A549 (cell line): Measurements from ENCODE around the gene RNF130. TPM values are rescaled to one million over a fixed set of nuclear protein-coding genes. Genes with fewer than 3 reads are reported as not detected.

ENCODE experiments used
- ATAC-seq, 2 experiments: fragments of 200-7000 bp in 1 of 2; fragments of >200 bp in 1 of 2; cut with Nextera tagmentation in 1 of 2; cut with Tn5 transposase in 1 of 2; 3 replicates each; pipeline versions ENCODE4 v1.8.0 to v1.9.1; 2018 to 2020; ENCODE audit warnings: mild to moderate bottlenecking in 1 of 2, moderate library complexity in 1 of 2
- CTCF ChIA-PET: fragments of 300-600 bp; sonication (Branson Sonifier 250); formaldehyde crosslinking; extraction: SDS; loops from one replicate; lab custom pipeline; 2021; ENCODE audit warnings: antibody characterized with exemption, inconsistent platforms; lab: Yijun Ruan, JAX
- POLR2A ChIA-PET: fragments of 350-600 bp; formaldehyde crosslinking; extraction: SDS; loops from one replicate; lab custom pipeline; 2021; ENCODE audit warnings: antibody characterized with exemption, inconsistent platforms; lab: Yijun Ruan, JAX
- DNase-seq, 2 experiments: peaks; one replicate each; pipeline versions ENCODE4 v3.0.0 to v3.0.0-alpha.2; 2011 to 2016; ENCODE audit warnings: low read depth in 1 of 2, low spot score in 1 of 2
- FAIRE-seq: peaks from 2 replicates; lab custom pipeline; 2011; peaks lifted over from hg19 to GRCh38; lab: Jason Lieb, UNC
- H3K27ac ChIP-seq, 2 experiments: fragments of >200 bp; sonication (Bioruptor Twin); formaldehyde crosslinking; 3 replicates each; pipeline ENCODE4 v1.5.1; 2016 to 2017
- H3K4me1 ChIP-seq: fragments of >200 bp; sonication (Bioruptor Twin); formaldehyde crosslinking; 3 replicates; pipeline ENCODE4 v1.6.1; 2016
- H3K4me2 ChIP-seq: fragments of >200 bp; sonication (Bioruptor Twin); formaldehyde crosslinking; 3 replicates; pipeline ENCODE4 v1.6.1; 2016
- H3K4me3 ChIP-seq: fragments of >200 bp; sonication (Bioruptor Twin); formaldehyde crosslinking; 3 replicates; pipeline ENCODE4 v1.5.1; 2016
- H3K9me3 ChIP-seq: fragments of >200 bp; sonication (Bioruptor Twin); formaldehyde crosslinking; 3 replicates; pipeline ENCODE4 v1.6.1; 2016
- BCL3 ChIP-seq: fragments of >200 bp; sonication (Bioruptor Twin); formaldehyde crosslinking; IDR thresholded peaks from 3 replicates; pipeline ENCODE4 v1.6.1; 2016
- CBX2 ChIP-seq: fragments of 200-600 bp; sonication (generic); IDR thresholded peaks from 2 replicates; pipeline ENCODE4 v1.6.1; 2016; ENCODE audit warnings: low read depth, mild to moderate bottlenecking, borderline replicate concordance
- CEBPB ChIP-seq, 2 experiments: fragments of >200 bp in 1 of 2; sonication (Bioruptor Twin) in 1 of 2; formaldehyde crosslinking in 1 of 2; IDR thresholded peaks; 2 replicates each; pipeline ENCODE4 v1.6.1; 2012 to 2016
- CHD2 ChIP-seq: fragments of 150-350 bp; IDR thresholded peaks from 2 replicates; pipeline ENCODE4 v1.6.1; 2014; ENCODE audit warnings: low read length; ENCODE audit not compliant: partially characterized antibody
- E2F6 ChIP-seq: IDR thresholded peaks from 2 replicates; pipeline ENCODE4 v1.6.1; 2012; ENCODE audit warnings: low read depth, borderline replicate concordance
- EHMT2 ChIP-seq: fragments of 200-600 bp; sonication (generic); IDR thresholded peaks from 2 replicates; pipeline ENCODE4 v1.6.1; 2016; ENCODE audit warnings: antibody characterized with exemption, low read depth, mild to moderate bottlenecking, moderate library complexity
- FOSB ChIP-seq: fragments of 250-450 bp; sonication (Bioruptor Pico); IDR thresholded peaks from 2 replicates; pipeline ENCODE4 v1.5.0; 2020; ENCODE audit warnings: mild to moderate bottlenecking, moderate library complexity
- HOXA7 ChIP-seq: fragments of 250-450 bp; sonication (Bioruptor Pico); IDR thresholded peaks from 2 replicates; pipeline ENCODE4 v1.5.0; 2020; ENCODE audit warnings: mild to moderate bottlenecking, moderate library complexity
- HOXB5 ChIP-seq: fragments of 250-450 bp; sonication (Bioruptor Pico); IDR thresholded peaks from 2 replicates; pipeline ENCODE4 v1.5.0; 2020; ENCODE audit warnings: mild to moderate bottlenecking, moderate library complexity
- JUN ChIP-seq, 2 experiments: fragments of >200 bp; sonication (Bioruptor Twin); formaldehyde crosslinking; IDR thresholded peaks; 2 replicates in 1 of 2; 3 replicates in 1 of 2; pipeline ENCODE4 v1.6.1; 2016 to 2017
- JUNB ChIP-seq: fragments of >200 bp; sonication (Bioruptor Twin); formaldehyde crosslinking; IDR thresholded peaks from 2 replicates; pipeline ENCODE4 v1.6.1; 2016
- MAFK ChIP-seq: fragments of 450-650 bp; IDR thresholded peaks from 2 replicates; pipeline ENCODE4 v1.6.1; 2014; ENCODE audit not compliant: partially characterized antibody
- NPAS2 ChIP-seq: fragments of 250-450 bp; sonication (Bioruptor Pico); IDR thresholded peaks from 2 replicates; pipeline ENCODE4 v1.8.0; 2022; ENCODE audit warnings: mild to moderate bottlenecking, moderate library complexity, borderline replicate concordance
- NR3C1 ChIP-seq: fragments of >200 bp; sonication (Bioruptor Twin); formaldehyde crosslinking; IDR thresholded peaks from 3 replicates; pipeline ENCODE4 v1.6.1; 2017
- PHF8 ChIP-seq: fragments of 200-600 bp; sonication (generic); IDR thresholded peaks from 2 replicates; pipeline ENCODE4 v1.6.1; 2016; ENCODE audit warnings: low read depth, mild to moderate bottlenecking, antibody characterized with exemption, moderate library complexity, borderline replicate concordance
- POLR2A ChIP-seq: IDR thresholded peaks from 2 replicates; pipeline ENCODE4 v1.6.1; 2012; ENCODE audit warnings: mild to moderate bottlenecking, low read length
- POLR2AphosphoS2 ChIP-seq: conservative IDR thresholded peaks from 2 replicates; pipeline ENCODE4 v1.6.1; 2012; ENCODE audit warnings: low read length, improper control_type of control experiment, inconsistent platforms
- RAD21 ChIP-seq, 2 experiments: fragments of >200 bp in 1 of 2; sonication (Bioruptor Twin) in 1 of 2; formaldehyde crosslinking in 1 of 2; IDR thresholded peaks in 1 of 2; conservative IDR thresholded peaks in 1 of 2; 2 replicates in 1 of 2; 3 replicates in 1 of 2; pipeline ENCODE4 v1.6.1; 2012 to 2018; ENCODE audit warnings: inconsistent platforms in 1 of 2
- RCOR1 ChIP-seq: fragments of 150-350 bp; IDR thresholded peaks from 2 replicates; pipeline ENCODE4 v1.6.1; 2014; ENCODE audit warnings: antibody characterized with exemption, low read length, low read depth
- RFX5 ChIP-seq: fragments of 450-650 bp; IDR thresholded peaks from 2 replicates; pipeline ENCODE4 v1.7.1; 2014; ENCODE audit warnings: antibody characterized with exemption, mild to moderate bottlenecking, moderate library complexity
- SMC3 ChIP-seq: fragments of >200 bp; sonication (Bioruptor Twin); formaldehyde crosslinking; IDR thresholded peaks from 3 replicates; pipeline ENCODE4 v1.6.1; 2018; ENCODE audit warnings: inconsistent platforms
- SREBF2 ChIP-seq: fragments of 450-650 bp; IDR thresholded peaks from 2 replicates; pipeline ENCODE4 v1.6.1; 2014; ENCODE audit warnings: mild to moderate bottlenecking, moderate library complexity
- TFCP2L1 ChIP-seq: fragments of 250-450 bp; sonication (Bioruptor Pico); IDR thresholded peaks from 2 replicates; pipeline ENCODE4 v1.5.0; 2021; ENCODE audit warnings: mild to moderate bottlenecking
- USF2 ChIP-seq: fragments of 450-650 bp; IDR thresholded peaks from 2 replicates; pipeline ENCODE4 v1.6.1; 2014; ENCODE audit warnings: antibody characterized with exemption
- ZNF302 ChIP-seq: fragments of 250-450 bp; sonication (Bioruptor Pico); IDR thresholded peaks from 2 replicates; pipeline ENCODE4 v1.9.0; 2021; ENCODE audit warnings: inconsistent platforms, mild to moderate bottlenecking, moderate library complexity
- WGBS: methylation state at CpG from one replicate; pipeline ENCODE4 v1.1.6; 2017; ENCODE audit errors: missing lambda C conversion rate; 5-methylcytosine and 5-hydroxymethylcytosine counted together
- polyA plus RNA-seq, 4 experiments: library from polyadenylated mRNA; depleted of rRNA in 3 of 4; stranded (reverse); fragments of >200 nt; fragmentation: RNase III in 1 of 4; extraction: RNeasy Plus Mini Kit Qiagen cat#74134 plus additional on column Dnase treatment in 1 of 4; gene quantifications; 2 replicates in 3 of 4; 3 replicates in 1 of 4; pipeline ENCODE4 v1.2.3, GENCODE V29; 2011 to 2017
- TF ChIP-seq, protein P1 (sequence below): fragments of >200 bp; sonication (Bioruptor Twin); formaldehyde crosslinking; IDR thresholded peaks from 3 replicates; pipeline ENCODE4 v1.5.1; 2016
- TF ChIP-seq, protein P2 (sequence below): fragments of >200 bp; sonication (Bioruptor Twin); formaldehyde crosslinking; IDR thresholded peaks from 2 replicates; pipeline ENCODE4 v1.6.1; 2016
- TF ChIP-seq, protein P3 (sequence below): fragments of 200-600 bp; sonication (generic); IDR thresholded peaks from 2 replicates; pipeline ENCODE4 v1.6.1; 2016; ENCODE audit warnings: antibody characterized with exemption, mild to moderate bottlenecking, moderate library complexity

The RNF130 gene
- polyA plus RNA-seq, 2 of the 4 experiments (the other 2 are of a cell fraction), result 33.3 to 50.1 TPM

- FAIRE-seq (no peak), ATAC-seq (peak; percentile 67 to 71), DNase-seq (peak; percentile 33 to 48)
- Histone ChIP-seq H3K4me1 (peaks cover 22% of the 10 kb centered on the region), H3K27ac (peak overlapping the region; percentile 95 to 97), H3K4me3 (peak overlapping the region; percentile 97), H3K4me2 (peak overlapping the region; percentile 71), H3K9me3 (peaks cover 10% of the 10 kb centered on the region)
- TF ChIP-seq RFX5 (no peak), EHMT2 (no peak), SREBF2 (no peak), CHD2 (no peak), RCOR1 (no peak), TFCP2L1 (CRISPR knock-in tag) (no peak), NPAS2 (CRISPR knock-in tag) (0 out of 2 replicates have a peak, but pooled peaks have one; percentile 12), BCL3 (no peak), CEBPB (IDR thresholded peaks at IDR 0.05) (no peak), E2F6 (0 out of 2 replicates have a peak, but pooled peaks have one; percentile 41), MAFK (no peak), JUN (IDR thresholded peaks at IDR 0.05) (no peak), HOXA7 (CRISPR knock-in tag) (no peak), POLR2A (no peak), NR3C1 (no peak), HOXB5 (CRISPR knock-in tag) (no peak), JUNB (no peak), SMC3 (0 out of 3 replicates have a peak, but pooled peaks have one; percentile 2), RAD21 (conservative IDR thresholded peaks at IDR 0.05 in 1 of 2, IDR thresholded peaks at IDR 0.05 in 1 of 2) (no peak), ZNF302 (CRISPR knock-in tag) (no peak), FOSB (CRISPR knock-in tag) (no peak), PHF8 (peak; percentile 44; the same call in 1 of the 2 replicates), CBX2 (no peak), USF2 (no peak), POLR2AphosphoS2 (no peak)
- TF ChIP-seq, protein P1, sequence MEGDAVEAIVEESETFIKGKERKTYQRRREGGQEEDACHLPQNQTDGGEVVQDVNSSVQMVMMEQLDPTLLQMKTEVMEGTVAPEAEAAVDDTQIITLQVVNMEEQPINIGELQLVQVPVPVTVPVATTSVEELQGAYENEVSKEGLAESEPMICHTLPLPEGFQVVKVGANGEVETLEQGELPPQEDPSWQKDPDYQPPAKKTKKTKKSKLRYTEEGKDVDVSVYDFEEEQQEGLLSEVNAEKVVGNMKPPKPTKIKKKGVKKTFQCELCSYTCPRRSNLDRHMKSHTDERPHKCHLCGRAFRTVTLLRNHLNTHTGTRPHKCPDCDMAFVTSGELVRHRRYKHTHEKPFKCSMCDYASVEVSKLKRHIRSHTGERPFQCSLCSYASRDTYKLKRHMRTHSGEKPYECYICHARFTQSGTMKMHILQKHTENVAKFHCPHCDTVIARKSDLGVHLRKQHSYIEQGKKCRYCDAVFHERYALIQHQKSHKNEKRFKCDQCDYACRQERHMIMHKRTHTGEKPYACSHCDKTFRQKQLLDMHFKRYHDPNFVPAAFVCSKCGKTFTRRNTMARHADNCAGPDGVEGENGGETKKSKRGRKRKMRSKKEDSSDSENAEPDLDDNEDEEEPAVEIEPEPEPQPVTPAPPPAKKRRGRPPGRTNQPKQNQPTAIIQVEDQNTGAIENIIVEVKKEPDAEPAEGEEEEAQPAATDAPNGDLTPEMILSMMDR, result no peak
- TF ChIP-seq, protein P2, sequence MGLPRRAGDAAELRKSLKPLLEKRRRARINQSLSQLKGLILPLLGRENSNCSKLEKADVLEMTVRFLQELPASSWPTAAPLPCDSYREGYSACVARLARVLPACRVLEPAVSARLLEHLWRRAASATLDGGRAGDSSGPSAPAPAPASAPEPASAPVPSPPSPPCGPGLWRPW, result no peak
- TF ChIP-seq, protein P3, sequence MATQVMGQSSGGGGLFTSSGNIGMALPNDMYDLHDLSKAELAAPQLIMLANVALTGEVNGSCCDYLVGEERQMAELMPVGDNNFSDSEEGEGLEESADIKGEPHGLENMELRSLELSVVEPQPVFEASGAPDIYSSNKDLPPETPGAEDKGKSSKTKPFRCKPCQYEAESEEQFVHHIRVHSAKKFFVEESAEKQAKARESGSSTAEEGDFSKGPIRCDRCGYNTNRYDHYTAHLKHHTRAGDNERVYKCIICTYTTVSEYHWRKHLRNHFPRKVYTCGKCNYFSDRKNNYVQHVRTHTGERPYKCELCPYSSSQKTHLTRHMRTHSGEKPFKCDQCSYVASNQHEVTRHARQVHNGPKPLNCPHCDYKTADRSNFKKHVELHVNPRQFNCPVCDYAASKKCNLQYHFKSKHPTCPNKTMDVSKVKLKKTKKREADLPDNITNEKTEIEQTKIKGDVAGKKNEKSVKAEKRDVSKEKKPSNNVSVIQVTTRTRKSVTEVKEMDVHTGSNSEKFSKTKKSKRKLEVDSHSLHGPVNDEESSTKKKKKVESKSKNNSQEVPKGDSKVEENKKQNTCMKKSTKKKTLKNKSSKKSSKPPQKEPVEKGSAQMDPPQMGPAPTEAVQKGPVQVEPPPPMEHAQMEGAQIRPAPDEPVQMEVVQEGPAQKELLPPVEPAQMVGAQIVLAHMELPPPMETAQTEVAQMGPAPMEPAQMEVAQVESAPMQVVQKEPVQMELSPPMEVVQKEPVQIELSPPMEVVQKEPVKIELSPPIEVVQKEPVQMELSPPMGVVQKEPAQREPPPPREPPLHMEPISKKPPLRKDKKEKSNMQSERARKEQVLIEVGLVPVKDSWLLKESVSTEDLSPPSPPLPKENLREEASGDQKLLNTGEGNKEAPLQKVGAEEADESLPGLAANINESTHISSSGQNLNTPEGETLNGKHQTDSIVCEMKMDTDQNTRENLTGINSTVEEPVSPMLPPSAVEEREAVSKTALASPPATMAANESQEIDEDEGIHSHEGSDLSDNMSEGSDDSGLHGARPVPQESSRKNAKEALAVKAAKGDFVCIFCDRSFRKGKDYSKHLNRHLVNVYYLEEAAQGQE, result no peak
- WGBS, result 2% methylated on average over 32 of the region's 48 CpGs
- CTCF ChIA-PET, result interaction anchor here (0.6 to 1.6 kb wide), 2 partner anchors 8 to 524 kb away, joined by 3 read pairs; no protein-coding TSS in a partner anchor
- POLR2A ChIA-PET, result interaction anchor here (1.0 kb wide), 1 partner anchor 250 kb away, joined by 3 read pairs; the partner anchor contains the start of gene SQSTM1
These were observed 616 bp downstream of the RNF130 start for GRCh38 chr5:180070756-180071530.
